HFFc6 (cell line): ENCODE measurements around the gene FBXL17. TPM values are rescaled to one million over a fixed set of nuclear protein-coding genes. Genes with fewer than 3 reads are reported as not detected.

Experiments used
- DNase-seq: peaks from one replicate; pipeline ENCODE4 v3.0.0-alpha.2; 2018
- H3K27ac Mint-ChIP-seq: 2 replicates; pipeline ENCODE4 v1.8.0; 2020; ENCODE audit warnings: mild to moderate bottlenecking, mixed read lengths
- H3K27me3 Mint-ChIP-seq: 2 replicates; pipeline ENCODE4 v1.8.0; 2021; ENCODE audit warnings: mild to moderate bottlenecking, moderate library complexity, mixed read lengths; ENCODE audit not compliant: insufficient read depth
- H3K36me3 Mint-ChIP-seq: 2 replicates; pipeline ENCODE4 v1.8.0; 2021; ENCODE audit warnings: low read depth, mixed read lengths
- H3K4me1 Mint-ChIP-seq: 2 replicates; pipeline ENCODE4 v1.8.0; 2020; ENCODE audit warnings: low read depth, mixed read lengths
- H3K4me3 Mint-ChIP-seq: 2 replicates; pipeline ENCODE4 v1.8.0; 2020; ENCODE audit warnings: mild to moderate bottlenecking, moderate library complexity, mixed read lengths
- H3K9me3 Mint-ChIP-seq: 2 replicates; pipeline ENCODE4 v1.8.0; 2020; ENCODE audit warnings: mild to moderate bottlenecking, mixed read lengths
- CTCF ChIP-seq: fragments of 200-600 bp; sonication (generic); IDR thresholded peaks from 2 replicates; pipeline ENCODE4 v1.5.0; 2021; ENCODE audit warnings: antibody characterized with exemption, mild to moderate bottlenecking
- total RNA-seq, 6 experiments: library from RNA; stranded (reverse); fragmentation: NEBNext Ultra II Directional; extraction: Animal tissue kit (Norgen Biotek cat#: 25700); gene quantifications; 2 replicates in 1 of 6; 3 replicates in 5 of 6; pipeline ENCODE4 v1.2.3, GENCODE V29; 2021

The FBXL17 gene
- total RNA-seq, 6 experiments from 2014 or later, result 8.2 to 13.1 (median 10.8) TPM

- TF ChIP-seq CTCF, result no peak
Measured at GRCh38 chr5:108184940-108185339, 197.0 kb downstream of the FBXL17 start.

GRCh38 chr5:108181975-108182374 is 199.9 kb downstream of the FBXL17 start:
- Mint-ChIP-seq H3K36me3 (peaks cover 4% of the 10 kb centered on the region; the same call in 1 of the 2 replicates), H3K9me3 (no peaks in the 10 kb centered on the region), H3K4me3 (no peak overlapping the region), H3K27ac (no peak overlapping the region), H3K27me3 (no peaks in the 10 kb centered on the region), H3K4me1 (no peaks in the 10 kb centered on the region)
- no peak for DNase-seq
- TF ChIP-seq CTCF, result no peak

More at GRCh38 chr5:108184940-108185339, 197.0 kb downstream of the FBXL17 start:
- Mint-ChIP-seq H3K36me3 (peaks cover 4% of the 10 kb centered on the region; the same call in 1 of the 2 replicates), H3K27ac (no peak overlapping the region), H3K4me1 (no peaks in the 10 kb centered on the region), H3K27me3 (no peaks in the 10 kb centered on the region), H3K4me3 (no peak overlapping the region), H3K9me3 (no peaks in the 10 kb centered on the region)
- DNase-seq, result no peak

- no peak for TF ChIP-seq CTCF
- Mint-ChIP-seq H3K36me3 (no peaks in the 10 kb centered on the region; the same call in 1 of the 2 replicates), H3K27ac (no peak overlapping the region), H3K27me3 (no peaks in the 10 kb centered on the region), H3K4me1 (no peaks in the 10 kb centered on the region), H3K9me3 (no peaks in the 10 kb centered on the region), H3K4me3 (no peak overlapping the region)
- DNase-seq, result no peak
Measured at GRCh38 chr5:108174286-108174685, 207.6 kb downstream of the FBXL17 start.

DNA sequence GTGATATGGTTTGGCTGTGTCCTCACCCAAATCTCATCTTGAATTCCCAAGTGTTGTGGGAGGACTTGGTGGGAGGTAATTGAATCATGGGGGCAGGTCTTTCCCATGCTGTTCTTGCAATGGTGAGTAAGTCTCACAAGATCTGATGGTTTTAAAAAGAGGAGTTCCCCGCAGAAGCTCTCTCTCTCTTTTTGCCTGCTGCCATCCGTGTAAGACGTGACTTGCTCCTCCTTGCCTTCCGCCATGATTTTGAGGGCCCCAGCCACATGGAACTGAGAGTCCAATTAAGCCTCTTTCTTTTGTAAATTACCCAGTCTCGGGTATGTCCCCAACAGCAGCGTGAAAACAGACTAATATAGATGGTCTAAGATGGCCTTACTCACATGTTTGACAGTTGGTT is 210.1 kb downstream of the FBXL17 start:
- H3K4me3 Mint-ChIP-seq, result no peak overlapping the region
- TF ChIP-seq CTCF, result no peak
- DNase-seq, result no peak

GRCh38 chr5:108168915-108169314 is 213.0 kb downstream of the FBXL17 start:
- H3K4me3 Mint-ChIP-seq, result no peak overlapping the region
- H3K36me3 Mint-ChIP-seq, result no peaks in the 10 kb centered on the region; the same call in 1 of the 2 replicates
- H3K27me3 Mint-ChIP-seq, result no peaks in the 10 kb centered on the region; the same call in 1 of the 2 replicates
- H3K9me3 Mint-ChIP-seq, result no peaks in the 10 kb centered on the region
- no peak for TF ChIP-seq CTCF
- no peaks in the 10 kb centered on the region; the same call in 1 of the 2 replicates for H3K4me1 Mint-ChIP-seq
- no peak for DNase-seq
- no peak overlapping the region for H3K27ac Mint-ChIP-seq

More for the DNA sequence above, 210.1 kb downstream of the FBXL17 start:
- Mint-ChIP-seq H3K27me3 (no peaks in the 10 kb centered on the region; the same call in 1 of the 2 replicates), H3K27ac (no peak overlapping the region), H3K36me3 (no peaks in the 10 kb centered on the region; the same call in 1 of the 2 replicates), H3K4me1 (no peaks in the 10 kb centered on the region; the same call in 1 of the 2 replicates), H3K9me3 (no peaks in the 10 kb centered on the region)
